NCI-H2107 treated with DMSO at 0.1 percent for 48 hours (cell line): ENCODE data around the gene SMAD2.
"Not testable (repeated sequence)": the region's sequence is repeated elsewhere in the genome, so short reads cannot be mapped to it uniquely, and the experiment has no call there.

Source experiments
- DNase-seq: peaks from one replicate; lab custom pipeline; 2025; ENCODE audit not compliant: unreplicated experiment; lab: John Stamatoyannopoulos, UW

SMAD2 gene

GRCh38 chr18:47795434-47795814 is 135.0 kb downstream of the SMAD2 start:
- no peak for DNase-seq

GRCh38 chr18:47794725-47795433 is 135.6 kb downstream of the SMAD2 start:
- no peak for DNase-seq

- no peak for DNase-seq
Measured at GRCh38 chr18:47793609-47794008, 136.8 kb downstream of the SMAD2 start.

DNA sequence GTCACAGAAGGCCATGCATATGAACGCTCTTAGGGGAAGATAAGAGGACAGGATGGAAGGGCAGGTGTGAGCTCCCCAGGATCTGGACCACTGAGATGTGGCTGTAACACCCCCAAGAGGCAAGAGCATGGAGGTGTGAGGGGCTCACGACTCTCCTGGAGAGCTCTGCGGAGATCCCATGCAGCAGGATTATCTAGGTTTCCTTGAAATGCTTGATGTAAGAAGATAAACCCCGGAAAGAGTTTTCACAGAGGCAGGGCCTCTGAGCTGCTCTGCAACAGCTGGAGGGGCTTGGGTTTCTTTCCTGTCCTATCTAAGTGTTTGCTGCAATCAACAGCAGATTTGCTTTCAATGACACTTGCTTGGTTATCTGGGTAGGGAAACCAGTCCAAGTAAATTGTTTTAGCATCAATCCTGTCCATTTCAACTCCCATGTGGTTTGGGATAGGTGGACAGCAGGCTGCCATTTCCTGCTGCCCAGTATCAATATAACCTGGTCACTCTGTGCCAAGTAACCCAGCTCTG is 138.9 kb downstream of the SMAD2 start:
- DNase-seq: no peak

GRCh38 chr18:47790036-47790435 is 140.4 kb downstream of the SMAD2 start:
- DNase-seq: no peak

- DNase-seq: no peak
Measured at GRCh38 chr18:47788621-47789020, 141.8 kb downstream of the SMAD2 start.

DNA sequence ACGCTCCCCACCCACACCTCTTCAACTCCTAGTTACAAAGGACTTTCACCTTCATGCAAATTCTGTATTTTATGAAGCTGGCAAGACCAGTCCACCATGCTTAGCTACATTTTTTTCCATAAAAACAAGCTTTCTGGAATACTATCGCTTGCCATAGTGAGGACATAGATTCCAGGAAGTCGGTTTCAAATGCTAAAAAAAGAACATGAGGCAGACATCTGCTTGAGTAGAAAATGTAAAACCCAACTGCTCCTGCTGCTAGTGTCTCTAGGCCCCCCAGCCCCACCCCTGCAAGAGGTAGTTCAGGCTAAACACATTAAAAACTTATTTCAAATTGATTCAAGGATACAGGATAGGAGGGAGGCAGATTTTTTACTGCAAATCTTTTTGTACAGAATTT is 148.9 kb downstream of the SMAD2 start:
- DNase-seq: no peak

DNA sequence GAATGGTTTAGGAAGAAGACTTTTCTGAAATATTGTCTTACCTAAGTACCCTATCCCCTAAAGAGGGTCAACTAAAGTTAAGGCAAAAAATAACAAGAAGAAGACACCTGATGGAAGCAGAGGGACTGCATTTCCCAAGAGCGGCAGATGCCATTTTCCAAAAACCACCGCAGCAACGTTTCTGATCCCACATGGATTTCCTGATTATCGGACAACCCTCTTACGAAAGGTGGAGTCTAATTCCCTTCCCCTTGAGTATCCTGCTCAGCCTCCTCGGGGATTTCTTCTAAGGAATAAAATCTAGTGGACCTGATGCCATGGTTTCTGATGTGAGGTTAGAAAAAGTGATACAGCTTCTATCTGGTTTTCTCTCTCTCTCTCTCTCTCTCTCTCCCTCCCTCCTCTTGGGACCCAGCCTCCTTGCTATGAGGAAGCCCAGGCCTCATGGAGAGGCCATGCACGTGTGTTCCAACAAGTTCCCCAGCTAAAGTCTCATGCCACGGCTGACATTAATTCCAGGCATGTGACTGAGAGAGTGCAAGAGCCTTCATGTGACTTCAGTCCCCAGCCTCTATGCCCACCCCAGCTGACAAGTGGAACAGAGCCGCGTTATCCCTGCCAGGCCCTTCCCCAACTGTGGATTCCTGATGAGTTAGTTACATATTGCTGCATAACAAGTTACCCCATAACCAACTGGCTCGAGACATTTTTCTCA is 150.3 kb downstream of the SMAD2 start:
- DNase-seq: no peak

- DNase-seq: no peak
Measured at GRCh38 chr18:47779381-47779780, 151.1 kb downstream of the SMAD2 start.

DNA sequence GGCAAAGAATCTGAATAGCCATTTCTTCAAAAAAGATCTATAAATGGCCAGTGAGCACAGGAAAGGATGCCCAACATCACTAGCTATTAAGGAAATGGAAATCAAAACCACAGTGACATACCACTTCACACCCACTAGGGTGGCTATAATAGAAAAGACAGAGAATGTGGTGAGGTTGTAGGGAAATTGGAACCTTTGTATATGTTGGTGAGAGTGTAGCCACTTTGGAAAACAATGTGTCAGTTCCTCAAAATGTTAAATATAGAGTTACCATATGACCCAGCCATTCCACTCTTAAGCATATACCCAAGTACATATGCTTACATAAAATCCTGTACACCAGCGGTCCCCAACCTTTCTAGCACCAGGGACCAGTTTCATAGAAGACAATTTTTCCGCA is 152.8 kb downstream of the SMAD2 start:
- DNase-seq: no peak

DNA sequence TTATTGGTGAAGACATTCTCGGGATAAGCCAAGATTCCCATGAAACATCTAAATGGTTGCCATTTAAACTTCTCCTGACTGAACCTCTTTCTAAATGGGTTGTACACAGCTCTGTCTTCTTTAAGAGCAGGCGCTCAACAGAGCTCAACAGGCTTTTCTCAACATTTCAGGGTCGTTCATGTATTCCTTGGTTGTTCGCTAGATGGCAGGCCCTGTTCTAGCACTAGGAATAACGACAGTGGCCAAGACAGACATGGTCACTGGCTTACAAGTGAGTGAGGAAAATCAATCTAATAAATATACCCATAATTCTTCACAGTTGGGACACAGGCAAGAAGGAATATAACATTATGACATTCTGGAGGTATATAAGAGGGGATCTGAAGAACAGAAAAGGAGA is 154.5 kb downstream of the SMAD2 start:
- no peak for DNase-seq

DNA sequence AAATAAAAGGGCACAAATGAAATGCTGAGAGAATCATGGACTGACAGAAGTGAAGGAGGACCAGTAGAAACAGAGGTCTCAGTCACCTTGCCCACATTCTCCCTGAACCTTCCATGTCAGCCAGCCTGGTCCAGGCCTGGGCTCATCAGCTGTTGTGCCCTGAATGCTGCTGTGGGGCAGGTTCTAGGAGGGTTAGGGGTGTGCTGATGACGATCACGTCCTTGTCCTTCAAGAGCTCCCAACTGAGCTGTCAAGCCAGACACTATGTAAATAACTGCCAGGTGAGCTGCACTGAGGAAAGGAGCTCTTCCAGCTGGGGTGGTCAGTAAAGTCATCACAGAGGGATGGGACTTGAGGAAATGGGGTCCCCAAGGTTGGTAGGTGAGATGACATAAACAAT is 156.5 kb downstream of the SMAD2 start:
- DNase-seq: no peak

DNA sequence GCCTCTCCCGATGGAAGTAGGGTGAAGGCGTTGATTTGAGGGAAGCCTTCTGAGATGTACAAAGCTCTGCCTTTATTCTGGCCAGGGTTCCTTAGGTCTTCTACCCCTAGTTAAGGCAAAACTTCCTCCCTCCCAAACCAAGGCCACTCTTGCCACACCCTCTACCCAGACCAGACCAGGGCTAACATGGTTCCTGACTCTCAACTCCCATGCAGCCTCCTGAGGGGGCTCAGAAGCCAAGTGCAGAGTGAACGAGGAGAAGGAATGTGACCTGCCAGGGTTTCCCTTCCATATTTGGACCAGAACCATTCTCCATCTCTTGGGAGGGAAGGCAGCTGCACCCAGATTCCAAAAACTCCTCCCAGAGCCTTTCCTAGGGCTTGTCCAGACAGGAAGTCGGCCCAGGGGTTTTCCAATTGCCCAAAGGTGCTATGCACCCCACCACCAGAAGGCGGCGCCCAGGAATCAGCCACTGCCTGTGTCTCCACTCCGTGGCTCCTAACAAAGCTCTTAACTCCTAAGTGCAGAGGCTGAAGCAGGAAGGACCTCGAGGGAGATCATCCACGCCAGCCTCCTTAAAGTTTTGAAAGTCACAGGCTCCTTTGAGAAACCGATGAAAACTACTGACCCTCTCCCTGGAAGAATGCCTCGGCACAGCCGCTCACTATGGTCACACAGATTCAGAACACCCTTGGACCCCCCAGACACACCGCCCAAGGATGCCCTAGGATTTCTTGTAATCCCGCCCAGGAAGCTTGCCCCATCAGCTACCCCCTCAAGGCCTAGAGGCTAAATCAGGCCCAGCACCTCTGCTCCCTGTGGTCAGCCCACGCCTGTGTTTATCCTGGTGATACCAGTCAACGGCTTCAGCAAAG is 157.8 kb downstream of the SMAD2 start:
- DNase-seq: peak; percentile 78

- no peak for DNase-seq
Measured at GRCh38 chr18:47771922-47772321, 158.5 kb downstream of the SMAD2 start.

GRCh38 chr18:47767699-47768098 is 162.8 kb downstream of the SMAD2 start:
- no peak for DNase-seq

- DNase-seq: not testable (repeated sequence)
Measured at GRCh38 chr18:47767198-47767597, 163.3 kb downstream of the SMAD2 start.
